Memory B cell (primary cell): ENCODE data around the gene TTYH1.
"Not testable (repeated sequence)": the region's sequence is repeated elsewhere in the genome, so short reads cannot be mapped to it uniquely, and the experiment has no call there.

Experiments used
- ATAC-seq: fragments of 150-1000 bp; cut with Tn5 transposase; 2 replicates; pipeline ENCODE4 v1.10.0; 2021; ENCODE audit warnings: low read depth, mild to moderate bottlenecking, moderate library complexity
- DNase-seq, 2 donors: peaks; one replicate each; pipeline ENCODE4 v3.0.0; 2022; ENCODE audit warnings: low spot score in 2 of 2
- H3K27ac Mint-ChIP-seq: one replicate; pipeline ENCODE4 v1.8.0; 2022; ENCODE audit warnings: mild to moderate bottlenecking, moderate library complexity, mixed read lengths
- H3K27me3 Mint-ChIP-seq: one replicate; pipeline ENCODE4 v1.8.0; 2022; ENCODE audit warnings: mixed read lengths
- H3K36me3 Mint-ChIP-seq: one replicate; pipeline ENCODE4 v1.8.0; 2022; ENCODE audit warnings: mild to moderate bottlenecking, mixed read lengths
- H3K4me1 Mint-ChIP-seq: one replicate; pipeline ENCODE4 v1.8.0; 2022; ENCODE audit warnings: mixed read lengths
- H3K4me3 Mint-ChIP-seq: one replicate; pipeline ENCODE4 v1.8.0; 2022; ENCODE audit warnings: mild to moderate bottlenecking, moderate library complexity, mixed read lengths
- H3K9me3 Mint-ChIP-seq: one replicate; pipeline ENCODE4 v1.8.0; 2022; ENCODE audit warnings: mixed read lengths

The TTYH1 gene

GRCh38 chr19:54461613-54462012 is 46.3 kb downstream of the TTYH1 start:
- Mint-ChIP-seq H3K36me3 (peaks cover 20% of the 10 kb centered on the region), H3K27me3 (no peaks in the 10 kb centered on the region), H3K27ac (peak overlapping the region; percentile 50), H3K4me1 (peaks cover 24% of the 10 kb centered on the region), H3K4me3 (peak overlapping the region; percentile 8), H3K9me3 (peaks cover 1% of the 10 kb centered on the region)
- ATAC-seq (no peak), DNase-seq (no peak)

GRCh38 chr19:54462047-54462654 is 46.9 kb downstream of the TTYH1 start:
- DNase-seq: no peak
- H3K36me3 Mint-ChIP-seq: peaks cover 20% of the 10 kb centered on the region
- ATAC-seq: no peak
- peaks cover 24% of the 10 kb centered on the region for H3K4me1 Mint-ChIP-seq
- H3K4me3 Mint-ChIP-seq: peak overlapping the region; percentile 14
- H3K9me3 Mint-ChIP-seq: peaks cover 1% of the 10 kb centered on the region
- peak overlapping the region; percentile 50 for H3K27ac Mint-ChIP-seq
- no peaks in the 10 kb centered on the region for H3K27me3 Mint-ChIP-seq

- Mint-ChIP-seq H3K4me1 (peaks cover 24% of the 10 kb centered on the region), H3K9me3 (peaks cover 1% of the 10 kb centered on the region), H3K27me3 (no peaks in the 10 kb centered on the region), H3K27ac (peak overlapping the region; percentile 90), H3K36me3 (peaks cover 20% of the 10 kb centered on the region), H3K4me3 (peak overlapping the region; percentile 83)
- peak in 1 of 2 donors; percentile 59 for DNase-seq
- ATAC-seq: peak; percentile 23
Observed at GRCh38 chr19:54462655-54463530, 47.6 kb downstream of the TTYH1 start.

- H3K27ac Mint-ChIP-seq: peak within 1 kb of the TSS; percentile 90
- H3K27me3 Mint-ChIP-seq: no peaks in the 10 kb centered on the region
- peak within 1 kb of the TSS; percentile 83 for H3K4me3 Mint-ChIP-seq
- DNase-seq: peak in 1 of 2 donors; percentile 91
- peaks cover 13% of the 10 kb centered on the region for H3K36me3 Mint-ChIP-seq
- H3K4me1 Mint-ChIP-seq: peaks cover 20% of the 10 kb centered on the region
- peak; percentile 62 for ATAC-seq
- peaks cover 1% of the 10 kb centered on the region for H3K9me3 Mint-ChIP-seq
Observed at GRCh38 chr19:54463531-54464043, 48.3 kb downstream of the TTYH1 start, which contains the start of gene LENG9. LENG9 (minus strand) TSS chr19:54463778; CDS start chr19:54463526, 252 bp downstream.

GRCh38 chr19:54464044-54464629 is 48.9 kb downstream of the TTYH1 start:
- Mint-ChIP-seq H3K4me1 (peaks cover 17% of the 10 kb centered on the region), H3K27ac (peak overlapping the region; percentile 90), H3K36me3 (peaks cover 7% of the 10 kb centered on the region), H3K27me3 (peaks cover 2% of the 10 kb centered on the region), H3K4me3 (peak overlapping the region; percentile 83), H3K9me3 (peaks cover 1% of the 10 kb centered on the region)
- peak; percentile 62 for ATAC-seq
- DNase-seq: peak; percentile 83 to 90

GRCh38 chr19:54464630-54465425 is 49.6 kb downstream of the TTYH1 start:
- peaks cover 5% of the 10 kb centered on the region for H3K36me3 Mint-ChIP-seq
- ATAC-seq (peak; percentile 17), DNase-seq (peak; percentile 50 to 68)
- peaks cover 19% of the 10 kb centered on the region for H3K4me1 Mint-ChIP-seq
- H3K27ac Mint-ChIP-seq: peak overlapping the region; percentile 90
- H3K4me3 Mint-ChIP-seq: peak overlapping the region; percentile 83
- H3K9me3 Mint-ChIP-seq: peaks cover 1% of the 10 kb centered on the region
- H3K27me3 Mint-ChIP-seq: peaks cover 4% of the 10 kb centered on the region

- Mint-ChIP-seq H3K4me1 (peaks cover 23% of the 10 kb centered on the region), H3K27me3 (peaks cover 8% of the 10 kb centered on the region), H3K4me3 (peak overlapping the region; percentile 70), H3K9me3 (peaks cover 1% of the 10 kb centered on the region), H3K36me3 (peaks cover 5% of the 10 kb centered on the region), H3K27ac (peak overlapping the region; percentile 20)
- DNase-seq (no peak), ATAC-seq (no peak)
Observed at GRCh38 chr19:54465426-54466109, 50.3 kb downstream of the TTYH1 start.

- not testable (repeated sequence) for H3K27ac Mint-ChIP-seq, DNase-seq, H3K4me3 Mint-ChIP-seq, ATAC-seq, H3K9me3 Mint-ChIP-seq, H3K36me3 Mint-ChIP-seq, H3K27me3 Mint-ChIP-seq
- peaks cover 27% of the 10 kb centered on the region for H3K4me1 Mint-ChIP-seq
Observed at GRCh38 chr19:54466110-54466480, 50.8 kb downstream of the TTYH1 start.

GRCh38 chr19:54469496-54469934 is 54.3 kb downstream of the TTYH1 start:
- no peak for DNase-seq
- no peak overlapping the region for H3K27ac Mint-ChIP-seq
- H3K4me3 Mint-ChIP-seq: no peak overlapping the region
- peaks cover 19% of the 10 kb centered on the region for H3K4me1 Mint-ChIP-seq
- no peaks in the 10 kb centered on the region for H3K9me3 Mint-ChIP-seq
- ATAC-seq: no peak
- no peaks in the 10 kb centered on the region for H3K36me3 Mint-ChIP-seq
- peaks cover 19% of the 10 kb centered on the region for H3K27me3 Mint-ChIP-seq

- Mint-ChIP-seq H3K36me3 (no peaks in the 10 kb centered on the region), H3K27me3 (peaks cover 19% of the 10 kb centered on the region), H3K9me3 (no peaks in the 10 kb centered on the region), H3K4me3 (no peak overlapping the region), H3K4me1 (peaks cover 19% of the 10 kb centered on the region), H3K27ac (no peak overlapping the region)
- DNase-seq (no peak), ATAC-seq (no peak)
Observed at GRCh38 chr19:54470276-54470887, 55.1 kb downstream of the TTYH1 start.

- Mint-ChIP-seq H3K9me3 (no peaks in the 10 kb centered on the region), H3K4me3 (no peak overlapping the region), H3K27me3 (peaks cover 19% of the 10 kb centered on the region), H3K4me1 (peaks cover 19% of the 10 kb centered on the region), H3K27ac (no peak overlapping the region), H3K36me3 (no peaks in the 10 kb centered on the region)
- DNase-seq: no peak
- peak; percentile 58 for ATAC-seq
Observed at GRCh38 chr19:54470991-54471782, 55.9 kb downstream of the TTYH1 start.
